ENCODE results near the gene AFDN. TPM values are rescaled to one million over a fixed set of nuclear protein-coding genes. Genes with fewer than 3 reads are reported as not detected.

AFDN gene
- total and polyA plus RNA-seq, 4 donors, result 93.3 to 188 (median 117) TPM

- no peak overlapping the region for H3K27ac ChIP-seq (ENCODE audit: low read depth, low read length)
- no peaks in the 10 kb centered on the region for H3K9me3 ChIP-seq (ENCODE audit: control insufficient read depth, insufficient read depth, low read length)
- H3K27me3 ChIP-seq (ENCODE audit: control insufficient read depth, insufficient read depth, low read length), result peaks cover 13% of the 10 kb centered on the region
- H3K36me3 ChIP-seq (ENCODE audit: control insufficient read depth, insufficient read depth, low read length), result no peaks in the 10 kb centered on the region
- H3K4me3 ChIP-seq (ENCODE audit: low read depth, low read length), result no peak overlapping the region
- no peak for DNase-seq (ENCODE audit: low read depth in 4 of 6, low spot score in 6 of 6)
- WGBS (ENCODE audit: insufficient coverage), result 54% methylated on average over 17 of the region's 17 CpGs
- H3K4me1 ChIP-seq (ENCODE audit: control insufficient read depth, insufficient read depth, low read length), result peaks cover 37% of the 10 kb centered on the region
Measured at GRCh38 chr6:167795321-167795811, 31.3 kb upstream of the AFDN start.

GRCh38 chr6:167795874-167796191, 30.9 kb upstream of the AFDN start:
- Histone ChIP-seq H3K27ac (ENCODE audit: low read depth, low read length) (no peak overlapping the region), H3K27me3 (ENCODE audit: control insufficient read depth, insufficient read depth, low read length) (peaks cover 13% of the 10 kb centered on the region)

DNA sequence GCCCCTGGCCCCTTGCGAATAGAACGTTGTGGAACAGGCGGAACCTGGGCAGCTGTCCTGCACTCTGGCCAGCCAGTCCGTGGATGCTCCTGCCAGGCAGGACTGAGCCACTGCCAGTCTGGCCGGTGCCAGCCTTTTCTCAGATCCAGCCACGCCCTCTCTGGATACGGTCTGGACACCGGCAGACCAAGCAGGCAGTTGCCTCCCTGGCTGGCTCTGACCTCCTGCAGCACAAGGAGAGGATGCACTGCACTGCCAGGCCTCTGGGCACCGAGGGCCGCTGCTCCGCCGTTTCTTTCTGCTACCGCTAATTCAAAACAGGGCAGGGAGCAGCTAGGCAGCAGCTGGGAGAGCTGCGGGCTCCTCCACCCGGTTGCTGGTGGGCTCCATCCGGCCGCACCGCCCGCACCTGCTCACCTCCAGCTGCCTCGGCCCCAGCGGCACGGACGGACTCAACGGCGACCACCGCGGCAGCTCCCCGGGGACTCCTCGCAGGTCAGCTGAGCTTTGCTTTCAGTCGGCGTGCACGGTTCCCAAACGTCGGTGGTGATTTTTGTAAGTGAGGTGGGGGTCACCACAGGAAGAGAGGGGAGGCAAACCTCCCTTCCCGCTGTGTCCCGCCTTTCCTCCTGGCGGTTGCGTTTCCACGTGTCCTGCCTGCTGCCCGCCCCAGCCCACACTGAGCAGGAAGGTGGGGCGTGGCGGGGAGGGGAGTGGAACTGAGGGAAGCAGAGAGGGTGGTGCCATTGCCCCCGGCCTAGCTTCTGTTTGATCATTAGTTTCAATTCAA, 30.3 kb upstream of the AFDN start:
- H3K4me1 ChIP-seq (ENCODE audit: control insufficient read depth, insufficient read depth, low read length), result peaks cover 37% of the 10 kb centered on the region
- peak overlapping the region; percentile 5 for H3K4me3 ChIP-seq (ENCODE audit: low read depth, low read length)
- H3K36me3 ChIP-seq (ENCODE audit: control insufficient read depth, insufficient read depth, low read length), result no peaks in the 10 kb centered on the region
- peak in 2 of 6 donors; percentile 54 to 71 for DNase-seq (ENCODE audit: low read depth in 4 of 6, low spot score in 6 of 6)
- WGBS (ENCODE audit: insufficient coverage), result 22% methylated on average over 36 of the region's 43 CpGs
- H3K27ac ChIP-seq (ENCODE audit: low read depth, low read length), result no peak overlapping the region
- H3K9me3 ChIP-seq (ENCODE audit: control insufficient read depth, insufficient read depth, low read length), result no peaks in the 10 kb centered on the region
- peaks cover 13% of the 10 kb centered on the region for H3K27me3 ChIP-seq (ENCODE audit: control insufficient read depth, insufficient read depth, low read length)

More at GRCh38 chr6:167795874-167796191, 30.9 kb upstream of the AFDN start:
- no peak overlapping the region for H3K4me3 ChIP-seq (ENCODE audit: low read depth, low read length)
- no peaks in the 10 kb centered on the region for H3K36me3 ChIP-seq (ENCODE audit: control insufficient read depth, insufficient read depth, low read length)
- H3K4me1 ChIP-seq (ENCODE audit: control insufficient read depth, insufficient read depth, low read length), result peaks cover 37% of the 10 kb centered on the region
- no peaks in the 10 kb centered on the region for H3K9me3 ChIP-seq (ENCODE audit: control insufficient read depth, insufficient read depth, low read length)
- DNase-seq (ENCODE audit: low read depth in 4 of 6, low spot score in 6 of 6), result no peak
- 77% methylated on average over 9 of the region's 10 CpGs for WGBS (ENCODE audit: insufficient coverage)

- WGBS (ENCODE audit: insufficient coverage), result 81% methylated on average over 27 of the region's 31 CpGs
- DNase-seq (ENCODE audit: low read depth in 4 of 6, low spot score in 6 of 6), result no peak
- Histone ChIP-seq H3K4me3 (ENCODE audit: low read depth, low read length) (peak overlapping the region; percentile 5), H3K27ac (ENCODE audit: low read depth, low read length) (no peak overlapping the region), H3K36me3 (ENCODE audit: control insufficient read depth, insufficient read depth, low read length) (no peaks in the 10 kb centered on the region), H3K4me1 (ENCODE audit: control insufficient read depth, insufficient read depth, low read length) (peaks cover 37% of the 10 kb centered on the region), H3K27me3 (ENCODE audit: control insufficient read depth, insufficient read depth, low read length) (peaks cover 12% of the 10 kb centered on the region), H3K9me3 (ENCODE audit: control insufficient read depth, insufficient read depth, low read length) (no peaks in the 10 kb centered on the region)
Measured at GRCh38 chr6:167797011-167797471, 29.7 kb upstream of the AFDN start.

DNA sequence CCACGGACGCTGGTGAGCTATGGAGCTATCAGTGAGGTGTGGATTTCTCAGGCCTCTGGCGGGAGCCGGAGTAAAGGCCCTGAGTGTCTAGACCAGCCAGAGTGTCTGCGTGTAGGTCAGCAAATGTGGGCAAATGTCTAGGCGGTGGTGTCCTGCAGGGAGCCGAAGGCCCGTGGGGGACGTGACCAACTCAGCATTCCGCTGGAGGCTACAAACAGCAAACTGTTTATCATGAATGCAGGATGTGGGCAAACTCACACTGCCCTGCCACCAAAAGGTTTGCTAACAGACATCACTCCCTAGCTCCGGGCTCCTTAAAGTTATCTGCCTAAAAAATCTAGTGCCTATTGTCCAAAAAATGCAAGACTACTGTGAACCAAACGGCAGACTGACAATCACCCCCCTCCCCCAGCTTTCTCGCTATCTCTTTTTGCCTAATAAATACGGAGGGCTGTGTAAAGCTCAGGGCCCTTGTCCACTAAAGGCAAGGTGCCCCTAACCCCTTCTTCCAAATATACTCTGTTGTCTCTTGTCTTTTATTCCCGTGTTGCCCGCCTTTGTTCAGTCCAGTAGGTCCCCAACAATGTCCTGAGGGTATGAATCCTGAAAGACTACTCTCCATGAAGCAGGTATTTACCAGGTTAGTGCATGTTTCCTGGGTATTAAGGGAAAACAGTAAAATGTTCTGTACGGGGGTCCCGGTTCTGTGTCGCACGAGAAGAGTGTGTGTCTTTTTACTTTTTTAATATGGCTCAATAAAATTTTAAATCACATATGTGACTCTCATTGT, 29.0 kb upstream of the AFDN start:
- 79% methylated on average over 16 of the region's 20 CpGs for WGBS (ENCODE audit: insufficient coverage)
- no peak for DNase-seq (ENCODE audit: low read depth in 4 of 6, low spot score in 6 of 6)
- Histone ChIP-seq H3K27me3 (ENCODE audit: control insufficient read depth, insufficient read depth, low read length) (peaks cover 12% of the 10 kb centered on the region), H3K9me3 (ENCODE audit: control insufficient read depth, insufficient read depth, low read length) (no peaks in the 10 kb centered on the region), H3K4me1 (ENCODE audit: control insufficient read depth, insufficient read depth, low read length) (peaks cover 37% of the 10 kb centered on the region), H3K4me3 (ENCODE audit: low read depth, low read length) (no peak overlapping the region), H3K27ac (ENCODE audit: low read depth, low read length) (no peak overlapping the region), H3K36me3 (ENCODE audit: control insufficient read depth, insufficient read depth, low read length) (no peaks in the 10 kb centered on the region)

DNA sequence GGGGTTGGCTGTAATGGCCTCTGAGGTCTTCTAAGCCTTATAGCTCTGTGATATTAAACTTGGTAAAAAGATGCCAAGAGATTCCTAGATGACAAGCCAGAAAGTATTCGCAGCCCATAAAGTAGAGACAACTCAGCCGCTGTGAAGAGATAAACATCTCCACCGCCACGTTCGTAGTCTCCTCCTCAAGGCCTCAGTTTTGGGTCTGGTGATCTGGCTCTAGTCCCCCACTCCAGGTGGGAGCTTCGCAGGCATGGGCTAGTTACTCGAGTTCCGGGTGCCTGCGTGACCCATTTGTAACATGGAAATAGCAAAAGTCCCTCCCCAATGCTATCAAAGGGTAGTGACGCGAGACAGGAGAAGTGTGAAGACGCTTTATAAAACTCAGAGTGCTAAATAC, 28.3 kb upstream of the AFDN start:
- Histone ChIP-seq H3K4me3 (ENCODE audit: low read depth, low read length) (no peak overlapping the region), H3K4me1 (ENCODE audit: control insufficient read depth, insufficient read depth, low read length) (peaks cover 37% of the 10 kb centered on the region), H3K27me3 (ENCODE audit: control insufficient read depth, insufficient read depth, low read length) (peaks cover 12% of the 10 kb centered on the region), H3K36me3 (ENCODE audit: control insufficient read depth, insufficient read depth, low read length) (no peaks in the 10 kb centered on the region), H3K27ac (ENCODE audit: low read depth, low read length) (no peak overlapping the region), H3K9me3 (ENCODE audit: control insufficient read depth, insufficient read depth, low read length) (no peaks in the 10 kb centered on the region)
- WGBS (ENCODE audit: insufficient coverage), result 62% methylated on average over 5 of the region's 12 CpGs
- DNase-seq (ENCODE audit: low read depth in 4 of 6, low spot score in 6 of 6), result peak in 1 of 6 donors; percentile 51

DNA sequence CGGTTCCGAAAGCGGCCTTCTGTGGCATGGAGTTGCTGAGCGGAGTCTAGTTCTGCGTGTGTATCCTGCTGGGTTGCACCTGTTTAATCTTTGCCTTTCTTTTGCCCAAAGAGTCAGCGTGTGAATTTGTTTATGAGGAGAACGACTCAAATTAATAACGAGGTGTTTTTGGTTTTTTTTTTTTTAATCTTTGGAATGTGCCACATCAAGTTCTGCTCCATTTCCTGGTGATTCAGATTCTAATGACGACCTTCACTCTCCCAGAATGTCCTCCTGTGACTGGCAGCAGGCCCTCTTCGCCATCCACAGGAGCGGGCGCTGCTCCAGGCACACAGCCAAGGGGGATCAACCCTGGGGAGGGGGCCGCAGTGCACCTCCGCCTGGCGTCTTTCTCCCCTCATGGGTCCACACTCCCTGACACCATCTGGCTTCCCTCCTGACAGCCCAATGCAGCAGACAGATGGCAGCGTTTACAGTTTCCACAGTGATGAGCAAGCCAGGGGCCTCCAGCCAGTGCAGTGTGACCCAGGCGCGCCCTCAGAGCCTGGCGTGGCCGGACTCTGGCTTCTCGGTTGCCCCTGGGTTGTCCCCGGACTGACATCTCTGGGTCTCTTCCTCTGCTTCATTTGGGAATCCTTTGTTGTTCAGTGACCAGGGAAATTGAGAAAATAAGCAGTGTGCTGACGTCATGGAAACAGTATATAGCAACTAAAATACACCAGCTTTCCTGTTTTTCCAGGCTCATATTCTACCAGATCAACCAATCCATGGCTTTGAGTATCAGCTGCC, 27.5 kb upstream of the AFDN start:
- Histone ChIP-seq H3K4me1 (ENCODE audit: control insufficient read depth, insufficient read depth, low read length) (peaks cover 37% of the 10 kb centered on the region), H3K9me3 (ENCODE audit: control insufficient read depth, insufficient read depth, low read length) (no peaks in the 10 kb centered on the region), H3K27me3 (ENCODE audit: control insufficient read depth, insufficient read depth, low read length) (peaks cover 11% of the 10 kb centered on the region), H3K27ac (ENCODE audit: low read depth, low read length) (no peak overlapping the region), H3K36me3 (ENCODE audit: control insufficient read depth, insufficient read depth, low read length) (no peaks in the 10 kb centered on the region), H3K4me3 (ENCODE audit: low read depth, low read length) (no peak overlapping the region)
- WGBS (ENCODE audit: insufficient coverage), result 33% methylated on average over 18 of the region's 23 CpGs
- DNase-seq (ENCODE audit: low read depth in 4 of 6, low spot score in 6 of 6), result peak in 2 of 6 donors; percentile 83 to 92

- H3K27ac ChIP-seq (ENCODE audit: low read depth, low read length), result no peak overlapping the region
- peaks cover 32% of the 10 kb centered on the region for H3K4me1 ChIP-seq (ENCODE audit: control insufficient read depth, insufficient read depth, low read length)
- H3K27me3 ChIP-seq (ENCODE audit: control insufficient read depth, insufficient read depth, low read length), result peaks cover 8% of the 10 kb centered on the region
- no peak for DNase-seq (ENCODE audit: low read depth in 4 of 6, low spot score in 6 of 6)
- 96% methylated on average over 4 of the region's 6 CpGs for WGBS (ENCODE audit: insufficient coverage)
- H3K9me3 ChIP-seq (ENCODE audit: control insufficient read depth, insufficient read depth, low read length), result no peaks in the 10 kb centered on the region
- H3K4me3 ChIP-seq (ENCODE audit: low read depth, low read length), result no peak overlapping the region
- H3K36me3 ChIP-seq (ENCODE audit: control insufficient read depth, insufficient read depth, low read length), result no peaks in the 10 kb centered on the region
Measured at GRCh38 chr6:167800549-167800948, 26.2 kb upstream of the AFDN start.

DNA sequence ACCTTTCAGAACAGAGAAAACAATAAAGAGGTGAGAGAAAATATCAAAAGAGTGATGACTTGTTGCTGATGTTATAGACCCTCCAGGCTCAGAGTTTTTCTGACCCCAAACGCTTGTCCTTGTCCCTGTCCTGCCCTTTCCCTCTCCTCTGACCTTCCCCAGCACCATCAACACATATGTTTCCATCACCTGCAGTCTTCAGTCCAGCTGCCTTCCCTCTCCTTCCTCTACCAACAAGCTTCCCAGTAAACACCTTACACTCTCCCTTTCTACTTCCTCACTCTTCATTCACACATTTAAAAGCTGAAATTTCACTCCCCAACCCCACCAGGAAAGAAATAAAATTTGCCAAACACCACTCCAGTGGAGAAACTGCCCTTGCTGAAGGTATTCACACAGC, 25.4 kb upstream of the AFDN start:
- H3K4me3 ChIP-seq (ENCODE audit: low read depth, low read length), result no peak overlapping the region
- no peaks in the 10 kb centered on the region for H3K36me3 ChIP-seq (ENCODE audit: control insufficient read depth, insufficient read depth, low read length)
- no peaks in the 10 kb centered on the region for H3K9me3 ChIP-seq (ENCODE audit: control insufficient read depth, insufficient read depth, low read length)
- no peak for DNase-seq (ENCODE audit: low read depth in 4 of 6, low spot score in 6 of 6)
- no peak overlapping the region for H3K27ac ChIP-seq (ENCODE audit: low read depth, low read length)
- peaks cover 25% of the 10 kb centered on the region for H3K4me1 ChIP-seq (ENCODE audit: control insufficient read depth, insufficient read depth, low read length)
- H3K27me3 ChIP-seq (ENCODE audit: control insufficient read depth, insufficient read depth, low read length), result peaks cover 3% of the 10 kb centered on the region
- 63% methylated on average over 1 of the region's 1 CpG for WGBS (ENCODE audit: insufficient coverage)
